Caco-2 (cell line): ENCODE results near the gene ANTXR2. TPM values are rescaled to one million over a fixed set of nuclear protein-coding genes. Genes with fewer than 3 reads are reported as not detected.
"Not testable (repeated sequence)": the region's sequence is repeated elsewhere in the genome, so short reads cannot be mapped to it uniquely, and the experiment has no call there.

Experiments
- BruUV-seq: library from RNA; stranded (reverse); fragments of 400-500 nt; replicated peaks from 2 replicates; lab custom pipeline; 2021; lab: Mats Ljungman, UMichigan
- CTCF ChIA-PET: fragments of 300-600 bp; sonication (Branson Sonifier 250); formaldehyde crosslinking; loops from one replicate; lab custom pipeline; 2022; ENCODE audit warnings: antibody characterized with exemption; lab: Charles Lee
- POLR2A ChIA-PET: fragments of 300-600 bp; sonication (Branson Sonifier 250); formaldehyde crosslinking; loops from one replicate; lab custom pipeline; 2022; ENCODE audit warnings: antibody characterized with exemption; lab: Charles Lee
- DNase-seq, 2 experiments: peaks; one replicate each; pipeline versions ENCODE4 v3.0.0 to v3.0.0-alpha.2; 2020 to 2022
- H3K27me3 ChIP-seq: replicated peaks from 2 replicates; pipeline ENCODE4 v1.6.0; 2011; ENCODE audit warnings: low read length; ENCODE audit not compliant: control insufficient read depth, insufficient read depth
- H3K36me3 ChIP-seq: 2 replicates; pipeline ENCODE4 v1.5.1; 2011; ENCODE audit warnings: low read length; ENCODE audit not compliant: control insufficient read depth, insufficient read depth
- H3K4me1 ChIP-seq: fragments of 250-450 bp; sonication (Bioruptor Pico); 2 replicates; pipeline ENCODE4 v1.5.1; 2020; ENCODE audit warnings: mild to moderate bottlenecking
- H3K4me3 ChIP-seq: 2 replicates; pipeline ENCODE4 v1.5.1; 2011; ENCODE audit warnings: low read depth, mild to moderate bottlenecking, control low read depth, low read length
- H3K9me3 ChIP-seq: fragments of 250-450 bp; sonication (Bioruptor Pico); 2 replicates; pipeline ENCODE4 v1.5.1; 2020; ENCODE audit warnings: mild to moderate bottlenecking, moderate library complexity
- H3K27ac Mint-ChIP-seq: one replicate; pipeline ENCODE4 v1.8.0; 2022; ENCODE audit warnings: mixed read lengths; ENCODE audit not compliant: unreplicated experiment
- H3K27me3 Mint-ChIP-seq: one replicate; pipeline ENCODE4 v1.8.0; 2022; ENCODE audit warnings: mixed read lengths; ENCODE audit not compliant: insufficient read depth, unreplicated experiment
- H3K36me3 Mint-ChIP-seq: one replicate; pipeline ENCODE4 v1.8.0; 2022; ENCODE audit warnings: mild to moderate bottlenecking, mixed read lengths; ENCODE audit not compliant: insufficient read depth, unreplicated experiment
- H3K4me1 Mint-ChIP-seq: one replicate; pipeline ENCODE4 v1.8.0; 2022; ENCODE audit warnings: low read depth, mixed read lengths; ENCODE audit not compliant: unreplicated experiment
- H3K4me3 Mint-ChIP-seq: one replicate; pipeline ENCODE4 v1.8.0; 2022; ENCODE audit warnings: mild to moderate bottlenecking, moderate library complexity, mixed read lengths; ENCODE audit not compliant: unreplicated experiment
- H3K9me3 Mint-ChIP-seq: one replicate; pipeline ENCODE4 v1.8.0; 2022; ENCODE audit warnings: mixed read lengths; ENCODE audit not compliant: unreplicated experiment
- intact Hi-C: fragments of 100-400 bp; cut with micrococcal nuclease; formaldehyde crosslinking; loops from one replicate; pipeline ENCODE4 v1.10.0; 2022; ENCODE audit not compliant: unreplicated experiment
- total RNA-seq: library from RNA; stranded (reverse); gene quantifications from 2 replicates; pipeline ENCODE4 v1.2.3, GENCODE V29; 2022
- TF ChIP-seq, protein P1 (sequence below), 2 experiments: fragments of 200-600 bp in 1 of 2; IDR thresholded peaks; 1 replicate in 1 of 2; 2 replicates in 1 of 2; pipeline versions ENCODE4 v1.5.1 to v1.8.0; 2011 to 2022; ENCODE audit warnings: antibody characterized with exemption in 1 of 2, control low read depth in 1 of 2, inconsistent platforms in 1 of 2, low read depth in 1 of 2, low read length in 1 of 2, mild to moderate bottlenecking in 1 of 2, moderate library complexity in 1 of 2; ENCODE audit not compliant: insufficient read depth in 1 of 2, severe bottlenecking in 1 of 2, unreplicated experiment in 1 of 2

ANTXR2 gene
- total RNA-seq, 1 experiment from 2014 or later: 1.4 TPM

DNA sequence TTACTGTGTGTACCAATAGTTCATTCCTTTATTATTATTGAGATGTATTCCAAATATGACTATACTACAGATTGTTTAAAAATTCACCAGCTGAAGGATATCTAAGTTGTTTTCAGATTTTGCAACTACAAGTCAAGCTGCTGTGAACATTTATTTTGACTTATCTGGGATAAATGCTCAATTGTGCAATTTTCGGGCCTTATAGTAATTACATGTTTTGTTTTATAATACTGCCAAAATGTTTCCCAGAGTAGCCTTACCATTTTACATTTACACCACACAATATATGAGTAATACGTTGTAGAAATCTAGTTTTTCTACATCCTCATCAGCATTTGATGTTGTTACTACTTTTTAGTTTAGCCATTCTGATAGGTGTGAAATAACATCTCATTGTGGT, 179.6 kb downstream of the ANTXR2 start:
- no TSS peak for BruUV-seq
- Mint-ChIP-seq H3K4me3 (no peak overlapping the region), H3K9me3 (no peaks in the 10 kb centered on the region), H3K4me1 (no peaks in the 10 kb centered on the region), H3K27me3 (peaks cover 3% of the 10 kb centered on the region), H3K27ac (no peak overlapping the region), H3K36me3 (no peaks in the 10 kb centered on the region)
- POLR2A ChIA-PET: no interaction called here
- no peak for DNase-seq
- H3K9me3 ChIP-seq: no peaks in the 10 kb centered on the region
- no peaks in the 10 kb centered on the region for H3K4me1 ChIP-seq
- no peaks in the 10 kb centered on the region for H3K27me3 ChIP-seq
- intact Hi-C loops: no loop called here
- TF ChIP-seq, protein P1, sequence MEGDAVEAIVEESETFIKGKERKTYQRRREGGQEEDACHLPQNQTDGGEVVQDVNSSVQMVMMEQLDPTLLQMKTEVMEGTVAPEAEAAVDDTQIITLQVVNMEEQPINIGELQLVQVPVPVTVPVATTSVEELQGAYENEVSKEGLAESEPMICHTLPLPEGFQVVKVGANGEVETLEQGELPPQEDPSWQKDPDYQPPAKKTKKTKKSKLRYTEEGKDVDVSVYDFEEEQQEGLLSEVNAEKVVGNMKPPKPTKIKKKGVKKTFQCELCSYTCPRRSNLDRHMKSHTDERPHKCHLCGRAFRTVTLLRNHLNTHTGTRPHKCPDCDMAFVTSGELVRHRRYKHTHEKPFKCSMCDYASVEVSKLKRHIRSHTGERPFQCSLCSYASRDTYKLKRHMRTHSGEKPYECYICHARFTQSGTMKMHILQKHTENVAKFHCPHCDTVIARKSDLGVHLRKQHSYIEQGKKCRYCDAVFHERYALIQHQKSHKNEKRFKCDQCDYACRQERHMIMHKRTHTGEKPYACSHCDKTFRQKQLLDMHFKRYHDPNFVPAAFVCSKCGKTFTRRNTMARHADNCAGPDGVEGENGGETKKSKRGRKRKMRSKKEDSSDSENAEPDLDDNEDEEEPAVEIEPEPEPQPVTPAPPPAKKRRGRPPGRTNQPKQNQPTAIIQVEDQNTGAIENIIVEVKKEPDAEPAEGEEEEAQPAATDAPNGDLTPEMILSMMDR (IDR thresholded peaks at IDR 0.05; ENCODE audit: insufficient read depth in 1 of 2, low read depth in 1 of 2, low read length in 1 of 2, severe bottlenecking in 1 of 2, unreplicated experiment in 1 of 2): no peak
- H3K36me3 ChIP-seq: no peaks in the 10 kb centered on the region
- CTCF ChIA-PET: no interaction called here
- no peak overlapping the region for H3K4me3 ChIP-seq

- POLR2A ChIA-PET, CTCF ChIA-PET, H3K9me3 Mint-ChIP-seq, H3K36me3 Mint-ChIP-seq, H3K4me3 ChIP-seq, H3K27me3 ChIP-seq, DNase-seq, H3K4me1 Mint-ChIP-seq, H3K4me3 Mint-ChIP-seq, H3K27me3 Mint-ChIP-seq, BruUV-seq, H3K27ac Mint-ChIP-seq, intact Hi-C loops, H3K9me3 ChIP-seq, H3K4me1 ChIP-seq, H3K36me3 ChIP-seq: not testable (repeated sequence)
These were observed 184.0 kb downstream of the ANTXR2 start for GRCh38 chr4:79889026-79889425.

DNA sequence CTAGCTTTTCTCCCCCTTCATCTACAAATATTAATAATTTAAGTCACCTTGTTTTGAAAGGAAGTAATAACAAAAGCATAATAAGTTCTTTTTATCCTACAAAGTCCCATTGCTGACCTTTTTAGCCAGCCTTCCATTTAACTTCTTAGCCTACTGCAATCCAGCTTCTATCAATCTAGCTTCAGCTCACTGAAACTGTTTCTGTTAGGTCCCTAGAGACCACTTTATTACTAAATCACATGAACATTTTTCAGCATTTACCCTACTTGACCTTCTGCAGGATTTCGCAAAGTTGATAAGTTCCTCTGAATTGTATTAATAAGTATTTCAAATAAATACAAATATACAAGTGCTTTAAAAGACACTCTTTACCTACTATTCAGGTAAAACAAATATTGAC, 186.5 kb downstream of the ANTXR2 start:
- H3K27me3 ChIP-seq: no peaks in the 10 kb centered on the region
- POLR2A ChIA-PET: no interaction called here
- intact Hi-C loops: no loop called here
- no peak for DNase-seq
- H3K4me3 ChIP-seq: no peak overlapping the region
- H3K4me1 ChIP-seq: no peaks in the 10 kb centered on the region
- TF ChIP-seq, protein P1 (IDR thresholded peaks at IDR 0.05; ENCODE audit: insufficient read depth in 1 of 2, low read depth in 1 of 2, low read length in 1 of 2, severe bottlenecking in 1 of 2, unreplicated experiment in 1 of 2): no peak
- Mint-ChIP-seq H3K27ac (no peak overlapping the region), H3K4me3 (no peak overlapping the region), H3K9me3 (no peaks in the 10 kb centered on the region), H3K27me3 (no peaks in the 10 kb centered on the region), H3K36me3 (no peaks in the 10 kb centered on the region), H3K4me1 (no peaks in the 10 kb centered on the region)
- CTCF ChIA-PET: no interaction called here
- H3K36me3 ChIP-seq: no peaks in the 10 kb centered on the region
- no peaks in the 10 kb centered on the region for H3K9me3 ChIP-seq
- BruUV-seq: no TSS peak

GRCh38 chr4:79886021-79886420, 187.0 kb downstream of the ANTXR2 start:
- H3K4me3 ChIP-seq: no peak overlapping the region
- TF ChIP-seq, protein P1 (IDR thresholded peaks at IDR 0.05; ENCODE audit: insufficient read depth in 1 of 2, low read depth in 1 of 2, low read length in 1 of 2, severe bottlenecking in 1 of 2, unreplicated experiment in 1 of 2): no peak
- H3K4me3 Mint-ChIP-seq: no peak overlapping the region
- intact Hi-C loops: no loop called here
- H3K4me1 Mint-ChIP-seq: no peaks in the 10 kb centered on the region
- no peaks in the 10 kb centered on the region for H3K9me3 Mint-ChIP-seq
- no TSS peak for BruUV-seq
- no peak overlapping the region for H3K27ac Mint-ChIP-seq
- POLR2A ChIA-PET: no interaction called here
- no peaks in the 10 kb centered on the region for H3K36me3 Mint-ChIP-seq
- no peak for DNase-seq
- no peaks in the 10 kb centered on the region for H3K36me3 ChIP-seq
- H3K9me3 ChIP-seq: no peaks in the 10 kb centered on the region
- CTCF ChIA-PET: no interaction called here
- H3K27me3 Mint-ChIP-seq: no peaks in the 10 kb centered on the region
- H3K4me1 ChIP-seq: no peaks in the 10 kb centered on the region
- H3K27me3 ChIP-seq: no peaks in the 10 kb centered on the region
